BJ (cell line): ENCODE data around the gene LRIG2. TPM values are rescaled to one million over a fixed set of nuclear protein-coding genes. Genes with fewer than 3 reads are reported as not detected.

ENCODE experiments used
- CTCF ChIA-PET: fragments of 350-600 bp; formaldehyde crosslinking; extraction: SDS; loops from one replicate; lab custom pipeline; 2021; ENCODE audit warnings: antibody characterized with exemption, inconsistent platforms; lab: Yijun Ruan, JAX
- POLR2A ChIA-PET: fragments of 300-600 bp; sonication (Branson Sonifier 250); formaldehyde crosslinking; extraction: SDS; loops from one replicate; lab custom pipeline; 2021; ENCODE audit warnings: antibody characterized with exemption; lab: Charles Lee
- DNase-seq: peaks from one replicate; pipeline ENCODE4 v3.0.0-alpha.2; 2011; ENCODE audit warnings: low read depth
- H3K27me3 ChIP-seq: 2 replicates; pipeline ENCODE4 v1.6.0; 2011; ENCODE audit warnings: low read length; ENCODE audit not compliant: control insufficient read depth, insufficient read depth
- H3K36me3 ChIP-seq: 2 replicates; pipeline ENCODE4 v1.5.1; 2011; ENCODE audit warnings: low read length; ENCODE audit not compliant: control insufficient read depth, insufficient read depth
- H3K4me3 ChIP-seq: 2 replicates; pipeline ENCODE4 v1.5.1; 2011; ENCODE audit warnings: low read depth, mild to moderate bottlenecking, control low read depth, low read length
- polyA plus RNA-seq: library from polyadenylated mRNA; depleted of rRNA; stranded (reverse); fragments of >200 nt; gene quantifications from 2 replicates; pipeline ENCODE4 v1.2.3, GENCODE V29; 2011
- TF ChIP-seq, protein P1 (sequence below): IDR thresholded peaks from 2 replicates; pipeline ENCODE4 v1.5.1; 2011; ENCODE audit warnings: low read depth, mild to moderate bottlenecking, control low read depth, inconsistent platforms, low read length, moderate library complexity; ENCODE audit not compliant: insufficient read depth

LRIG2 gene
- polyA plus RNA-seq, 1 experiment: 5.3 TPM

DNA sequence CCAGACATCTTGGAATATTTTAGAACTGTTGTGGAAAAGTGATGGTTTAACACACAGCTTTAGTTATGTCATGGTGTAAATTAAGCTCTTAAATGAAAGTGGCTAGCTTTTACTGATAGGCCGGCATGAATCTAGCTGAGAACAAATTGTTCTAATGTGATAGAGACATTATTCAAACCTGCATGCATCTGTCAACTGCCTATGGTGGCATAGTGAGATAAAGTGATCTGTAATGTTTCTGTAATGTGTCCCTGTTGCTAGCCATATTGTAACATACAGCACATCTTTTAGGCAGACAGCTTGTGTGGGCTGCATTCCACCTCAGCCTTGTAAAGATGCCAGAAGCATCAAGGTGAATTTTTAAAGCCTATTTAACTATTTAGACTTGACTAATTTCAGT is 16.0 kb downstream of the LRIG2 start:
- POLR2A ChIA-PET: interaction anchor here (0.8 kb wide), 1 partner anchor 10 kb away, joined by 3 read pairs; no protein-coding TSS in a partner anchor
- no peak overlapping the region for H3K4me3 ChIP-seq
- TF ChIP-seq, protein P1, sequence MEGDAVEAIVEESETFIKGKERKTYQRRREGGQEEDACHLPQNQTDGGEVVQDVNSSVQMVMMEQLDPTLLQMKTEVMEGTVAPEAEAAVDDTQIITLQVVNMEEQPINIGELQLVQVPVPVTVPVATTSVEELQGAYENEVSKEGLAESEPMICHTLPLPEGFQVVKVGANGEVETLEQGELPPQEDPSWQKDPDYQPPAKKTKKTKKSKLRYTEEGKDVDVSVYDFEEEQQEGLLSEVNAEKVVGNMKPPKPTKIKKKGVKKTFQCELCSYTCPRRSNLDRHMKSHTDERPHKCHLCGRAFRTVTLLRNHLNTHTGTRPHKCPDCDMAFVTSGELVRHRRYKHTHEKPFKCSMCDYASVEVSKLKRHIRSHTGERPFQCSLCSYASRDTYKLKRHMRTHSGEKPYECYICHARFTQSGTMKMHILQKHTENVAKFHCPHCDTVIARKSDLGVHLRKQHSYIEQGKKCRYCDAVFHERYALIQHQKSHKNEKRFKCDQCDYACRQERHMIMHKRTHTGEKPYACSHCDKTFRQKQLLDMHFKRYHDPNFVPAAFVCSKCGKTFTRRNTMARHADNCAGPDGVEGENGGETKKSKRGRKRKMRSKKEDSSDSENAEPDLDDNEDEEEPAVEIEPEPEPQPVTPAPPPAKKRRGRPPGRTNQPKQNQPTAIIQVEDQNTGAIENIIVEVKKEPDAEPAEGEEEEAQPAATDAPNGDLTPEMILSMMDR: no peak
- no peaks in the 10 kb centered on the region; the same call in 1 of the 2 replicates for H3K36me3 ChIP-seq
- DNase-seq: no peak
- no peaks in the 10 kb centered on the region for H3K27me3 ChIP-seq
- CTCF ChIA-PET: interaction anchor here (0.8 to 1.1 kb wide), 3 partner anchors 14 to 63 kb away, joined by 3 to 6 read pairs (median 3); partner anchors contain the start of gene LRIG2

DNA sequence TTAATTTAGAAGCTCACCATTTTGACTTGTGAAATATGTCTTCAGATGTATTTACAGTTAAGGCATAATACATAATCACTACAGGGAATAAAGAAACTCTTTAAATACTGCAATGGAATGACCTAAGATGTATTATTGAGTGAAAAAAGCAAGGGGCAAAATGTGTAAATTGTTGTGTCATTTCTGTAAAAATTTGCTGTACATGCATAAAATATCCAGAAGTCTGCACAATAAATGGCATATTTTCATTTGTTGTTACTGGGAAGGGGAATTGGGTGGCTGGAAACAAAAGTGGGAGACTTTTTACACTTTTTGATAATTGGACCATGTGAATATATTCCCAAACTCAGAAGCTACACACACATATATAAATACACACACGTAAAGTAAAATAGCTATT is 17.1 kb downstream of the LRIG2 start:
- CTCF ChIA-PET: interaction anchor here (0.7 to 1.7 kb wide), 3 partner anchors 14 to 48 kb away, joined by 3 to 7 read pairs (median 3); partner anchors contain the start of gene LRIG2
- POLR2A ChIA-PET: no interaction called here
- H3K27me3 ChIP-seq: no peaks in the 10 kb centered on the region

DNA sequence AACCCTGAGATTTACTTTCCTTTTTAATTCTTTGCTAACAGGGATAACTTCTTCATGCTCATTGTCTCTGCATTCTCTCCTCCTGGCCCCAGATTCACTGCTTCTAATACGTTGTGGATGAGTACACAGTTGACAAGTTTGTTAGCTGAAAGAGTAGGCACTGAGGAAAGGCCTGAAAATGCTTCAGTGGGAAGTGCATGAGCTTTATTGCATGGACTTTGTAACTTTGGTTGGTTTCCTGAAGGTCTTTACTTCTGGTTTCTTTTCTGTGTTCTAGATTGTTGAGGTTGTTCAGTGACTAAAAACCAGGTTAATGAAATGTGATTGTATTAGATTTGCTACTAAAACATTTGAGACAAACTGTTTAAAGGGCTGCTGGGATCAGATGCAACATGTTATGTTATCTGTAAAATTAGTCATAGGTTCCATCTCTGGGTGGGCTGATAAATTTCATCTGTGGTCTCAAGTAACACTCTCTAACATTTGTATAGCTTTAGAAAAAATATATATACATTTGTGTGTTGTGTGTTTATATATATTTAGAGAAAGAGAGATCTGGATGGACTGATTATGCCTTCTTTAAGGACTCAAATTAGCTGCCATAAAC is 19.1 kb downstream of the LRIG2 start:
- TF ChIP-seq, protein P1: no peak
- DNase-seq: no peak
- ChIA-PET POLR2A (no interaction called here), CTCF (interaction anchor here (1.5 to 2.4 kb wide), 2 partner anchors 19 to 373 kb away, joined by 3 to 6 read pairs; partner anchors contain the start of gene LRIG2)
- H3K27me3 ChIP-seq: no peaks in the 10 kb centered on the region
- H3K36me3 ChIP-seq: peaks cover 2% of the 10 kb centered on the region; the same call in 1 of the 2 replicates
- no peak overlapping the region for H3K4me3 ChIP-seq

More for the DNA sequence above, 17.1 kb downstream of the LRIG2 start:
- no peak for DNase-seq
- TF ChIP-seq, protein P1: no peak
- no peak overlapping the region for H3K4me3 ChIP-seq
- no peaks in the 10 kb centered on the region; the same call in none of the 2 replicates for H3K36me3 ChIP-seq

DNA sequence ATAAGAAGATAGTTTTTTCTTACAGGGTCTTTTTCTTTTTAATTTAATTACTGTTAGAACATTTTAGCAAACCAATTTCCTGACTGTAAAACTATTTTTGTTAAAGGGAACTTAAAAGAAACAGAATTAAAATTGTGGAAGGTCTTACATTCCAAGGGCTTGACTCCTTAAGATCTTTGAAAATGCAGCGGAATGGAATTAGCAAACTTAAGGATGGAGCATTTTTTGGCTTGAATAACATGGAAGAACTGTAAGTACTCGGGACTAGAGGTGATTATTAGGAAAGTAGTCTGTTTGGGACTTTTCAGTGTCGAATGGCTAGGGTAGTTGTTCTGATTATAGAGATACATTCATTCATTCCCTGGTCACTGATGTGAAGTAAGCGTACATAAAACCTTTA is 21.5 kb downstream of the LRIG2 start:
- TF ChIP-seq, protein P1: no peak
- Histone ChIP-seq H3K36me3 (peaks cover 2% of the 10 kb centered on the region; the same call in 1 of the 2 replicates), H3K4me3 (no peak overlapping the region), H3K27me3 (no peaks in the 10 kb centered on the region)
- no peak for DNase-seq
- ChIA-PET POLR2A (no interaction called here), CTCF (interaction anchor here (0.6 to 6.2 kb wide), 2 partner anchors 22 to 208 kb away, joined by 3 to 26 read pairs; partner anchors contain the start of gene LRIG2)

DNA sequence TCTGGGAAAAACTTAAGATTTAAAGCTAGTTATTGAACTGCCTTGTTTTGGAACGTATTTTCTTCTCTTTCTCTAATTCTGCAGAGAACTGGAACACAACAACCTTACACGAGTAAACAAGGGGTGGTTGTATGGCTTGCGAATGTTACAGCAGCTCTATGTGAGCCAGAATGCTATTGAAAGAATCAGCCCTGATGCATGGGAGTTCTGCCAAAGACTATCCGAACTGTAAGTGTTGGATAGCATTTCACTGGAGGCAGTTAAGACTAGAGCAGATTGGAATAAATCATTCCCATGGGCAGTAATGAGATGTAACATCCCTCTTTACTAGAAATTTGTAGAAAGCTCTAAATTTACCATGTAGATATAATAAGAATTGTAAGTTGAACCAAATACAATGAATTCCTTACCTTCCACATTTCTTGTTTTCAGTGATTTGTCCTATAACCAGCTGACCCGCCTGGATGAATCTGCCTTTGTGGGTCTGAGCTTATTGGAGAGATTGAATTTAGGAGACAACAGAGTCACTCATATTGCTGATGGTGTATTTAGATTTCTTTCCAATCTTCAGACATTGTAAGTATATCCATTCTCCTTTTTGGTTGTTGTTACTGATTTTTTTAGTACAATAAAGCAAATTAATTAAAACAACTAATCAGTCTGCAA is 22.9 kb downstream of the LRIG2 start:
- Histone ChIP-seq H3K36me3 (peaks cover 4% of the 10 kb centered on the region; the same call in 1 of the 2 replicates), H3K4me3 (no peak overlapping the region), H3K27me3 (no peaks in the 10 kb centered on the region)
- POLR2A ChIA-PET: no interaction called here
- no peak for DNase-seq
- CTCF ChIA-PET: interaction anchor here (1.6 to 6.2 kb wide), 2 partner anchors 23 to 377 kb away, joined by 4 to 26 read pairs; partner anchors contain the start of gene LRIG2
- TF ChIP-seq, protein P1: no peak
